Measurements from ENCODE around the gene SHISA3. TPM values are rescaled to one million over a fixed set of nuclear protein-coding genes. Genes with fewer than 3 reads are reported as not detected.
A peak's percentile ranks its signal among the peaks of the same experiment; 100 is the strongest.

SHISA3 gene
- total and polyA plus RNA-seq, 2 of the 8 experiments (the other 6 are each of a cell fraction or from before 2014, with no cell fraction given), result 2.0 to 9.3 TPM

- H3K27me3 ChIP-seq (replicated peaks in 1 of 4; ENCODE audit: control insufficient read depth in 3 of 4, extremely low read depth in 1 of 4, insufficient read depth in 3 of 4, low read length in 3 of 4), result peaks cover 3 to 26% (median 23%) of the 10 kb centered on the region in 4 experiments
- CTCF ChIA-PET (ENCODE audit: partially characterized antibody), result interaction anchor here (0.7 to 12.0 kb wide), 18 partner anchors 9 to 123 kb away, joined by 3 to 135 read pairs (median 4); no protein-coding TSS in a partner anchor
- no peak overlapping the region for H2BK120ac ChIP-seq (replicated peaks; ENCODE audit: low read depth, low read length)
These were observed 6.7 kb downstream of the SHISA3 start for GRCh38 chr4:42404001-42404400.

More at GRCh38 chr4:42404001-42404400, 6.7 kb downstream of the SHISA3 start:
- Histone ChIP-seq H3K4ac (replicated peaks; ENCODE audit: insufficient read length, low read depth, low read length) (no peak overlapping the region), H3K9me3 (ENCODE audit: insufficient read depth in 2 of 2, low read depth in 1 of 2, low read length in 1 of 2) (no peaks in the 10 kb centered on the region), H3K36me3 (ENCODE audit: control insufficient read depth in 2 of 4, insufficient read depth in 4 of 4, low read length in 3 of 4) (no peaks in the 10 kb centered on the region), H3K23ac (ENCODE audit: insufficient read length) (no peak overlapping the region), H4K20me1 (replicated peaks in 1 of 2; ENCODE audit: control insufficient read depth in 1 of 2, insufficient read depth in 2 of 2, low read length in 2 of 2) (no peaks in the 10 kb centered on the region), H2BK12ac (ENCODE audit: low read depth, low read length) (no peak overlapping the region), H3K14ac (ENCODE audit: insufficient read length) (no peak overlapping the region), H4K8ac (ENCODE audit: extremely low read depth, insufficient read depth, low read length) (no peak overlapping the region), H3K79me1 (ENCODE audit: low read depth, low read length) (no peaks in the 10 kb centered on the region), H3K18ac (ENCODE audit: extremely low read depth, low read length) (no peak overlapping the region), H3K79me2 (ENCODE audit: control insufficient read depth in 1 of 2, insufficient read depth in 2 of 2, low read length in 2 of 2) (no peaks in the 10 kb centered on the region), H3K9ac (replicated peaks in 1 of 4; ENCODE audit: extremely low read depth in 1 of 4, low read depth in 3 of 4, low read length in 3 of 4) (no peak overlapping the region), H2BK15ac (ENCODE audit: low read length) (no peak overlapping the region), H2AK5ac (ENCODE audit: low read depth, low read length) (no peak overlapping the region), H3K23me2 (ENCODE audit: low read depth, low read length) (peaks cover 7% of the 10 kb centered on the region), H2BK20ac (ENCODE audit: low read length) (no peak overlapping the region), H4K91ac (replicated peaks; ENCODE audit: insufficient read length, low read length) (no peak overlapping the region), H3K4me1 (replicated peaks in 1 of 4; ENCODE audit: control insufficient read depth in 3 of 4, insufficient read depth in 4 of 4, low read length in 3 of 4) (peaks cover 0 to 6% (median 4%) of the 10 kb centered on the region in 4 experiments; a peak in 5 of 7 replicates), H3K4me2 (ENCODE audit: insufficient read depth in 1 of 2, low read depth in 2 of 2, low read length in 2 of 2) (no peak overlapping the region), H3K27ac (ENCODE audit: low read depth, low read length) (no peak overlapping the region), H2BK5ac (ENCODE audit: low read depth, low read length) (no peak overlapping the region), H2AFZ (ENCODE audit: low read length) (no peak overlapping the region), H4K5ac (ENCODE audit: insufficient read length, low read depth, low read length) (no peak overlapping the region), H3K56ac (replicated peaks; ENCODE audit: insufficient read length, low read depth, low read length) (no peak overlapping the region), H3K4me3 (ENCODE audit: extremely low read depth in 1 of 4, insufficient read depth in 2 of 4, low read depth in 3 of 4, low read length in 4 of 4) (no peak overlapping the region)
- POLR2A ChIA-PET (ENCODE audit: partially characterized antibody), result interaction anchor here (0.7 kb wide), 1 partner anchor 107 kb away, joined by 3 read pairs; no protein-coding TSS in a partner anchor
- FAIRE-seq (peak; percentile 86), DNase-seq (ENCODE audit: low read depth in 1 of 2, low spot score in 2 of 2) (no peak)
- TF ChIP-seq ATF2 (IDR thresholded peaks at IDR 0.05; ENCODE audit: low read length), result no peak
- peak; percentile 63 to 73 for TF ChIP-seq RAD21 (IDR thresholded peaks at IDR 0.05 in 1 of 2, conservative IDR thresholded peaks at IDR 0.05 in 1 of 2; ENCODE audit: low read depth in 2 of 2, low read length in 2 of 2)
- peak; percentile 59 to 70 (median 66) for TF ChIP-seq CTCF (IDR thresholded peaks at IDR 0.05; ENCODE audit: control extremely low read depth in 1 of 3, insufficient read depth in 1 of 3, low read depth in 1 of 3, low read length in 3 of 3)
- no peak for TF ChIP-seq USF2 (IDR thresholded peaks at IDR 0.05; ENCODE audit: low read length)
- TF ChIP-seq CBX5 (IDR thresholded peaks at IDR 0.05; ENCODE audit: low read depth, low read length), result no peak
- TF ChIP-seq TEAD4 (IDR thresholded peaks at IDR 0.05; ENCODE audit: low read depth, low read length), result 0 out of 2 replicates have a peak, but pooled peaks have one; percentile 20
- WGBS, 2 experiments (ENCODE audit: extremely low coverage in 1 of 2, insufficient coverage in 1 of 2, insufficient read length in 1 of 2, insufficient replicate concordance in 2 of 2, low coverage in 1 of 2, low lambda C conversion rate in 2 of 2, missing lambda C conversion rate in 1 of 2), result 63% methylated on average over 6 of the region's 6 CpGs; no CpG with 5 or more reads in 1 of the 2 experiments
